Measurements from ENCODE around the gene MYO15A. TPM values are rescaled to one million over a fixed set of nuclear protein-coding genes. Genes with fewer than 3 reads are reported as not detected.

MYO15A gene
- total and polyA plus RNA-seq, 2 donors (not counting 1 experiment from before 2014, with no cell fraction given), result 0.42 to 2.0 TPM

DNA sequence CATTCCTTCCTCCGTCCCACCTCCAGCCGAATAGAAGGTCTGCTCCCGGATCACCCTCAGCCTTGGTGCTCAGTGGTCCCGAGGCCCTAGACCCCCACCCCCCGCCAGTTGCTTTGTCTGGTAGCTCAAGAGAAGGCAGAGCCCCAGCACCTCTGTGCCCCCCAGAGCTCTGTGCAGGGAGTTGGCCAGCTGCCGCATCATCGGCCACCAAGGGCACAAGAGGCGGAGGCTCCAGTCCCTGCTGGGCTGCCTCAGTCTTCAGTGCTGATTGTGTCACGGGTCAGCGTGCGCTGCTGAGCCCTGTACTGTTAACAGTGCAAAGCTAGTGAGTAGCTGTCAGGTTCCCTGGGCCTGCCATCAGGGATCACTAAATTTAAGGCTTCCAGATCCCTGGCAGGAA is 43.0 kb upstream of the MYO15A start:
- DNase-seq (ENCODE audit: low read depth in 2 of 2), result no peak

GRCh38 chr17:18066866-18067265 is 41.7 kb upstream of the MYO15A start:
- Histone ChIP-seq H4K20me1 (ENCODE audit: control insufficient read depth, extremely low read depth, insufficient read depth, low read length) (no peaks in the 10 kb centered on the region), H3K27ac (ENCODE audit: insufficient read depth, low read length) (no peak overlapping the region), H3K4me1 (ENCODE audit: control insufficient read depth, extremely low read depth, insufficient read depth, low read length) (peaks cover 4% of the 10 kb centered on the region), H3K27me3 (ENCODE audit: control insufficient read depth, insufficient read depth, low read length) (no peaks in the 10 kb centered on the region), H3K79me2 (ENCODE audit: control insufficient read depth, insufficient read depth, low read length) (no peaks in the 10 kb centered on the region), H2AFZ (ENCODE audit: low read length) (no peak overlapping the region), H3K9ac (ENCODE audit: insufficient read depth, low read length) (no peak overlapping the region), H3K4me2 (ENCODE audit: extremely low read depth, insufficient read depth, low read length) (no peak overlapping the region), H3K4me3 (replicated peaks in 1 of 4; ENCODE audit: control extremely low read depth in 1 of 4, insufficient read depth in 1 of 4, low read depth in 3 of 4, low read length in 4 of 4) (no peak overlapping the region), H3K9me3 (ENCODE audit: control insufficient read depth, insufficient read depth, low read depth, low read length) (no peaks in the 10 kb centered on the region), H3K36me3 (ENCODE audit: control insufficient read depth, insufficient read depth, low read length) (peaks cover 6% of the 10 kb centered on the region)
- no peak for DNase-seq (ENCODE audit: low read depth in 2 of 2)
- TF ChIP-seq EZH2 (IDR thresholded peaks at IDR 0.05; ENCODE audit: low read length, missing control alignments) (no peak), CTCF (conservative IDR thresholded peaks at IDR 0.05 in 1 of 2, IDR thresholded peaks at IDR 0.05 in 1 of 2; ENCODE audit: low read depth in 1 of 2, low read length in 2 of 2) (no peak)

More for the DNA sequence above, 43.0 kb upstream of the MYO15A start:
- no peak overlapping the region for H3K4me3 ChIP-seq (replicated peaks in 1 of 4; ENCODE audit: control extremely low read depth in 1 of 4, insufficient read depth in 1 of 4, low read depth in 3 of 4, low read length in 4 of 4)
- H3K4me1 ChIP-seq (ENCODE audit: control insufficient read depth, extremely low read depth, insufficient read depth, low read length), result no peaks in the 10 kb centered on the region
- H3K27ac ChIP-seq (ENCODE audit: insufficient read depth, low read length), result no peak overlapping the region
- H3K79me2 ChIP-seq (ENCODE audit: control insufficient read depth, insufficient read depth, low read length), result no peaks in the 10 kb centered on the region
- no peak overlapping the region for H2AFZ ChIP-seq (ENCODE audit: low read length)
- H3K9me3 ChIP-seq (ENCODE audit: control insufficient read depth, insufficient read depth, low read depth, low read length), result no peaks in the 10 kb centered on the region
- no peaks in the 10 kb centered on the region for H3K27me3 ChIP-seq (ENCODE audit: control insufficient read depth, insufficient read depth, low read length)
- no peaks in the 10 kb centered on the region for H4K20me1 ChIP-seq (ENCODE audit: control insufficient read depth, extremely low read depth, insufficient read depth, low read length)
- TF ChIP-seq EZH2 (IDR thresholded peaks at IDR 0.05; ENCODE audit: low read length, missing control alignments) (no peak), CTCF (conservative IDR thresholded peaks at IDR 0.05 in 1 of 2, IDR thresholded peaks at IDR 0.05 in 1 of 2; ENCODE audit: low read depth in 1 of 2, low read length in 2 of 2) (no peak)
- H3K36me3 ChIP-seq (ENCODE audit: control insufficient read depth, insufficient read depth, low read length), result peaks cover 6% of the 10 kb centered on the region
- H3K9ac ChIP-seq (ENCODE audit: insufficient read depth, low read length), result no peak overlapping the region
- H3K4me2 ChIP-seq (ENCODE audit: extremely low read depth, insufficient read depth, low read length), result no peak overlapping the region

DNA sequence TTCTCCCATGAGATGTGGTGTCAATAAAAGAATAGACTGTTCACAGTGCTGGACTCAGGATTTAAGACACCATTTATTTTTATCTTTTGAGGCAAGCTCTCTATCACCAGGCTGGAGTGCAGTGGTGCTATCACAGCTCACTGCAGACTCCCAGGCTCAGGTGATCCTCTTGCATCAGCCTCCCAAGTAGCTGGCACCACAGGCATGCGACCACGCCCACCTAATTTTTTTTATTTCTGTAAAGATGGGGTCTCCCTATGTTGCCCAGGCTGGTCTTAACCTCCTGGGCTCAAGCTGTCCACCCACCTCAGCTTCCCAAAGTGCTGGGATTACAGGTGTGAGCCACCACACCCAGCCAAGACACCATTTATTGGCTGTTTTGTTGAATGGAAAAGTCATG is 39.5 kb upstream of the MYO15A start:
- no peaks in the 10 kb centered on the region for H3K79me2 ChIP-seq (ENCODE audit: control insufficient read depth, insufficient read depth, low read length)
- no peaks in the 10 kb centered on the region for H4K20me1 ChIP-seq (ENCODE audit: control insufficient read depth, extremely low read depth, insufficient read depth, low read length)
- no peak overlapping the region for H3K9ac ChIP-seq (ENCODE audit: insufficient read depth, low read length)
- H3K4me1 ChIP-seq (ENCODE audit: control insufficient read depth, extremely low read depth, insufficient read depth, low read length), result peaks cover 4% of the 10 kb centered on the region
- no peak overlapping the region for H2AFZ ChIP-seq (ENCODE audit: low read length)
- H3K27ac ChIP-seq (ENCODE audit: insufficient read depth, low read length), result no peak overlapping the region
- no peaks in the 10 kb centered on the region for H3K27me3 ChIP-seq (ENCODE audit: control insufficient read depth, insufficient read depth, low read length)
- H3K36me3 ChIP-seq (ENCODE audit: control insufficient read depth, insufficient read depth, low read length), result peaks cover 6% of the 10 kb centered on the region
- no peak overlapping the region for H3K4me3 ChIP-seq (replicated peaks in 1 of 4; ENCODE audit: control extremely low read depth in 1 of 4, insufficient read depth in 1 of 4, low read depth in 3 of 4, low read length in 4 of 4)
- no peak overlapping the region for H3K4me2 ChIP-seq (ENCODE audit: extremely low read depth, insufficient read depth, low read length)
- no peak for TF ChIP-seq CTCF (conservative IDR thresholded peaks at IDR 0.05 in 1 of 2, IDR thresholded peaks at IDR 0.05 in 1 of 2; ENCODE audit: low read depth in 1 of 2, low read length in 2 of 2)
- no peak for TF ChIP-seq EZH2 (IDR thresholded peaks at IDR 0.05; ENCODE audit: low read length, missing control alignments)
- no peak for DNase-seq (ENCODE audit: low read depth in 2 of 2)
- no peaks in the 10 kb centered on the region for H3K9me3 ChIP-seq (ENCODE audit: control insufficient read depth, insufficient read depth, low read depth, low read length)
